ENCODE data around the gene CGREF1.

DNA sequence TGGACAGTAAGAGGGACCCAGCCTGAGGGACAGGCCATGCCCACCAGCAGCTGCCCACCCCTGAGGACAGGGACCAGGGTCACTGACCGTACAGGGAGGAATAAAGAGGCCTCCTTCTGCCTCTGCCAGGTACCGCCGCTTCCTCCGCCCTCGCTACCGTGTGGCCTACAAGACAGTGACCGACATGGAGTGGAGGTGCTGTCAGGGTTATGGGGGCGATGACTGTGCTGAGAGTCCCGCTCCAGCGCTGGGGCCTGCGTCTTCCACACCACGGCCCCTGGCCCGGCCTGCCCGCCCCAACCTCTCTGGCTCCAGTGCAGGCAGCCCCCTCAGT is 38.4 kb downstream of the CGREF1 start:
- TF ChIP-seq CTCF (IDR thresholded peaks at IDR 0.05) (no peak), EP300 (IDR thresholded peaks at IDR 0.05) (no peak)
